COLO668 (cell line): ENCODE measurements around the gene MRPL21.
A peak's percentile ranks its signal among the peaks of the same experiment; 100 is the strongest.
"Not testable (repeated sequence)": the region's sequence is repeated elsewhere in the genome, so short reads cannot be mapped to it uniquely, and the experiment has no call there.

Experiments used
- DNase-seq: peaks from one replicate; lab custom pipeline; 2025; ENCODE audit not compliant: unreplicated experiment; lab: John Stamatoyannopoulos, UW

MRPL21 gene

DNA sequence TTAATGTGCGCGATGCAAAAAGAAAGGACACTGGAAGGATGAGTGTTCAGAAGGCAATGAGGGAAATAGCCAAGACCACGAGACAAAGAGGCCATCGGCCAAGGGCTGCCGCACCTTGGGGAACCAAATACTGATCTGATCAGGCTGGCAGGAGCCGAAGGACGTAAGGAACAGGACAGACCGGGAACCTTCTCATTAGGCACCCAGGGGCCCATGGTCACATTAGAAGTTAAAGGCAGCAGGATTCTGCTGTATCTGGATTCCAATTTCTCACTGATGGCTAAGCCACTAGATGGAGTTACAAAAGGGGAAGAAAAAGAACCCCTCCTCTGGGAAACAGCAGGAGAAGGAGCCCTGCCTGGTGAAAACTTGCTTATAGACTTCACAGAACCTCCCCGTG is 33.2 kb downstream of the MRPL21 start:
- DNase-seq: no peak

- DNase-seq: no peak
These were observed 35.3 kb downstream of the MRPL21 start for GRCh38 chr11:68868221-68868835.

DNA sequence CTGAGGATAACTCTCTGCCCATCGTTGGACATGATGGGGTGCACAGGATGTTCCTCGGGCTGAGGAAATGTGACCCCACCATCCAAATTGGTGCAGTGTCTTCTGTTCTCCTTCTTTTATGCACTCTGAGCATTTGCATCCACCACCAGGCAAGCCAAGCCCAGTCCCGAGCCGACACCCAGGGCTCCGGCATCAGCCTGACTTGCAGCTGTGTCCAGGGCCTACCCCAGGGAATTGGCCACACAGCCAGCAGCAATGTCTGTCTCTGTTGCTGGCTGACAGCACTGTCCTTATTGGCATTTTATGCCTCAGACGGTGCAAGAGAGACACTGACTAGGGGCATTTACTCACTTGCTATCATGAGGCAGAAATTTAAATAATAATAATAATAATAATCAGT is 36.6 kb downstream of the MRPL21 start:
- DNase-seq: no peak

DNA sequence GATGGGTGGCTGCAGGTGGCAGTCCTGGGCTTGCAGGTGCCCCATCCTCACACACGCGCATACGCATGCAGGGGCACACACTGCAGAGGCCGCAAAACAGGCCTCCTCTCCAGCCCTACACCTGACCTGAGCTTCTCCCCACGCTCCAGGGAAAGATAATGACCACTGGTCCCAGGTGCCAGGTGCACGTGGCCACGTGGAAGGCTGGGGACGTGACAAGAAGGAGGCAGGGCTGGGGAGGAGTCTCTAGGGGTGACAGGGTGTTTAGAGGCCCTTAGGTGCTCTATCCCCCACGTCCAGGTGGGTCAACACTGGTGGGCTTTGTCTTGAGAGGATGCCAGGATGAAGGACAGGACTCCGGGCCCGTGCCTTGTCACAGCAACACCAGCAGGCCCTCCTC is 38.4 kb downstream of the MRPL21 start:
- no peak for DNase-seq

- DNase-seq: no peak
These were observed 39.9 kb downstream of the MRPL21 start for GRCh38 chr11:68863553-68864265.

DNA sequence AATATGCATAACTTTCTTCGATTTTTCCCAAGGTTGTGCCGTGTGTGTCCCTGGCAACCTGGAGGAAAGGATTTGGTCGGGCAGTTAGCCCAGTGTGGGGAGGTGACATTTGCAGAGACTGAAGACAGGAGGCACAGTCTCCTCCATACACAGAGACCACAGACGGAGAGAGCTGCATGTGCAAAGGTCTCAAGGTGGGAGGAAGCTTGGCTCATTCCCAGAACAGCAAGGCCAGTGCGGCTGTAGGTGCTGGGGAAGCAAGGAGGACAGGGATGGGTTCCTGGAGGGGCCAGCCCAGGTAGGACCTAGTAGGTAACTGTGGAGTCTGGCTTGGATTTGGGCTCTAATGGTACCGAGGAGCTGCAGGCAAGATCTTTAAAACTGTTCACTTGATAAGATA is 41.2 kb downstream of the MRPL21 start:
- no peak for DNase-seq

DNA sequence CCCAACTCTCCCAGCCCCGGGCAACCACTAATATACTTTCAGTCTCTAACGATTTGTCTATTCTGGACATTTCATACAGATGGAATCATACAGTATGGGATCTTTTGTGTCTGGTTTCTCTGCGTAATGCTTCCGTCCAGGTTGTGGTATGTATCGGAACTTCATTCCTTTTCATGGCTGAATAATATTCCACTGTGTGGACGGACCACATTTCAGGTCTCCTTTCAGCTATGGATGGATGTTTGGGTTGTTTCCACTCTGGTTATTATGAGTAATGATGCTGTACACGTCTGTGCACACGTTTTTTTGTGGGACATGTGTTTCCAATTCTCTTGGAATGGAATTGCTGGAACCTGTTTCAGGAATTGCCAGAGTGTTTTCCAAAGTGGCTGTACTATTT is 44.5 kb downstream of the MRPL21 start:
- no peak for DNase-seq

DNA sequence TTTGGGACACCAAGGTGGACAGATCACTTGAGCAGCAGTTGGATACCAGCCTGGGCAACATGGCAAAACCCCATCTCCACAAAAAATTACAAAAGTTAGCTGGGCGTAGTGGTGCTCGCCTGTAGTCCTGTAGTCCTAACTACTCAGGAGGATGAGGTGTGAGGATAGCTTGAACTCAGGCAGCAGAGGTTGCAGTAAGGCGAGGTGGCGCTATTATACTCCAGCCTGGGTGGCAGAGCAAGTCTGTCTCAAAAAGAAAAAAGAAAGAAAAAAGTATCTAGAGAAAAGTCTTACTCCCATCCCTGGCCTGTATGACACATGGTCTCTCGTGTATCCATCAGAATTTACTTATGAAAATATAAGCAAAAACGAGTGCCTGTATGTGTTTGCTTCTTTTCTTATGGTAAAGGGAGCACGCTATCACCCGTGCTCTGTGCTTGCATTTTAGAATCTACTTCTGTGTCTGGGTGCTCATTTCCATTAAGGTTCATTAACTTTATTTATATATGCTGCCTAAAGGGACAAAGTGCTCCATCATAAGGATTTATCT is 46.5 kb downstream of the MRPL21 start:
- no peak for DNase-seq

DNA sequence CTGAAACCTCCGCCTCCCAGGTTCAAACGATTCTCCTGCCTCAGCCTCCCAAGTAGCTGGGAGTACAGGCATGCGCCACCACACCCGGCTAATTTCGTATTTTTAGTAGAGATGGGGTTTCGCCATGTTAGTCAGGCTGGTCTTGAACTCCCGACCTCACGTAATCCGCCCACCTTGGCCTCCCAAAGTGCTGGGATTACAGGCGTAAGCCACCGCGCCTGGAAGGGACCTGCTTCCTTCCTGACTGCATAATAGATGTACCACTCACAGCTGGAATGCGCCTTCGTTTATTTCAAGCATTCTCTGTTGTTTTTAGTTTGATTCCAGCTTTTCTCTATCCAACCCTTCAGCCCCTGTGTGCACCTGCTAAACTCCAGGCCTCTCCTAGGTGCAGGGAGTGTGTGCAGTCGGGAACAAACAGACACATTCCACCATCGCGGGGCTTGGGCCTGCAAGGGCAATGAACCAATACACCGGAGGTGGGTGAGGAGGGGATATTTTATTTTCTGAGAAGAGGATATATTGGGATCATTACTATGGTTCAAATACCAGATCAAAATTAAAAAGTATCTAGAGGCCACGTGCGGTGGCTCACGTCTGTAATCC is 47.1 kb downstream of the MRPL21 start:
- not testable (repeated sequence) for DNase-seq

DNA sequence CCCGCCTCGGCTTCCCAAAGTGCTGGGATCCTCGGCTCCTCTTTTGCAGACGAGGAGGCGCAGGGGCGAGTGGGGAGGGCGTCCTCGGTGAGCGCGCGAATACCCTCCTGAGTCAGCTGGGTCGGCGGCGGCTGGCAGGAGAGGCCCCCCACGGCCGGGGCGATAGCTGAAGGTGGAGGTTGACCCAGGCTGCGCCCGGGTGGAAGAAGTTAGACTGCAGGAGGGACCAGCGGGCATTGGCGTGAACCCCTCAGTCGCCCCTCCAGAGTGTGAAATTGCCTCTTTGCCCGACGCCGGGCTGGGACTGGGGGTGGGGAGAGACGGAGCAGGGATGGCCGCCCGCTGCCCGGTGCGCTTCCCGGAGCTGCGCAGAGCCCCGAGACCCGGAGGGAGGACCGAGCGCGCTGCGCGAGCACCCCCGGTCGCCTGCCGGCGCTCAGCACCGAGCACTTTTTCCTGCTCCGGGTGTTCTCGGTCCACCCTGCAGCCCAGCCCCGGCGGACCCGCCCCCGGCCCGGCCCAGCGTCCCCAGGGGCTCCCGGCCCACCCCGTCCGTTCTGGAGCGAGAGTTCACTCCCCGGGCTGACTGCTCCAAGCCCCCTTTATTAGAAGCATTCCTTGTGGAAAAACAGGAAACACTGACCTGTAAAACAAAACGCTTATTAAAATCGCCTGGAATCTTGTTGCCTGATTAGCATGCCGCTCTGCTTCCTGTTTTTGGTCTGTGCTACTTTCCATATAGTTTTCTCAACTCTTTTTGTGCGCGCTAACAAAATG is 48.2 kb downstream of the MRPL21 start:
- no peak for DNase-seq

- DNase-seq: no peak
These were observed 49.2 kb downstream of the MRPL21 start for GRCh38 chr11:68854273-68854958.

DNA sequence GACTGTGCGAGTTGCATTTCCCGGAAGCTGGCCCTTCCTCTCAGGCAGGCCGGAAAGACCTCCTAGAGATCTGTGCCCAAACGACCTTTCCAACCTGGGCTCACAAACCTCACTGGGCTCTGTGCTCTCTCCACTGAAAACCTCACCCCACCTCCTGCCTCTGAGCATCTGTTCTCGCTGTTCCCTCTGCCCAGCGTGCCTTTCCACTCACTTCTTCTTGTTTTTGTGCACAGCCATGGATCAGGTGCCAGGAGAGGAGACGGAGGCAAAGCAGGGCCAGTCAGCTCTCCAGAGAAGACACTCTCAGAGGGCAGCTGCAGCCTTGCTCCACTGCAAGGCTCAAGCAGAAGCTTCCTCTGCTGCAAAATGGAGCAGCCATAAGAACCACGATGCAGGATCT is 51.0 kb downstream of the MRPL21 start:
- DNase-seq: no peak

- no peak for DNase-seq
These were observed 55.2 kb downstream of the MRPL21 start for GRCh38 chr11:68848429-68848828.

GRCh38 chr11:68847395-68847794 is 56.2 kb downstream of the MRPL21 start:
- DNase-seq: no peak

DNA sequence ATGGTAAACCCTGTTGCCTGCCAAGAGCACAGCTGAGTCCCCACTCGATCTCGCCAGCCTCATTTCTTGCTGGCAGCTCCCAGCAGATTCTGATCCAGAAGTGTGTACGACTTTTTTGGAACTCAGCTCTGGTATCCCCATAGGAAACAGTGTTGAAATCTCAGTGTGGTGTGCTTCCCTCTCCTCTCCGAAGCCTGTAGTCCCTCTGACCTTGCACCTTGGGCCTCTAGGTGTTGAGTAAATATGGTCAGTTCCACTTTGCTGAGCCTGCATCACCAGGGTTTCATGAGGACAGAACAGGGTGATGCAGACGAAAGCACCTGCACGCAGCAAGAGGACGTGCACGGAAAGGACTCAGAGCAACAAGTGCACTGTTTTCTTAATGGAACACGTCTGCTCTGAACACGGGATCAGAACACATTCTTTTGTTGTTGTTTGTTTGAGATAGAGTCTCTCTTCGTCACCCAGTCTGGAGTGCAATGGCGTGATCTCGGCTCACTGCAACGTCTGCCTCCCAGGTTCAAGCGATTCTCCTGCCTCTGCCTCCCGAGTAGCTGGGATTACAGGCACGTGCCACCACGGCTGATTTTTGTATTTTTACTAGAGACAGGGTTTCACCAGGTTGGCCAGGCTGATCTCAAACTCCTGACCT is 58.2 kb downstream of the MRPL21 start:
- DNase-seq: peak; percentile 2

GRCh38 chr11:68844801-68845200 is 58.8 kb downstream of the MRPL21 start:
- DNase-seq: no peak

DNA sequence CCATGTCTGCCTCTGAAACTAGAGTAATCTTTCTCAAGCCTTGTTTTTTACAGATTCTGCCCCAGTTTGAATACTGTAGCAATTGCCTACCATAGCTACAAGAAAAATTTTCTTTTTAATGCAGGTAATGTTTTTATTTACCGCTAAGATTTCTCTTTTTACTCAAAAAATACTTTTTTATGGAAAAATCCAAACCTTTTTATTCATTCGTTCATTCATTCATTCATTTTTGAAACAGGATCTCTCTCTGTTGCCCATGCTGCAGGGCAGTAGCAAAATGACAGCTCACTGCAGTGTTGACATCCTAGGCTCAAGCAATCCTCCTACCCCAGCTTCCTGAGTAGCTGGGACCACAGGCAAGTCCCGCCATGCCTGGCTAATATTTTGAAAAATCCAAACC is 59.3 kb downstream of the MRPL21 start:
- no peak for DNase-seq

- peak; percentile 91 for DNase-seq
These were observed 59.8 kb downstream of the MRPL21 start for GRCh38 chr11:68843703-68844312.

DNA sequence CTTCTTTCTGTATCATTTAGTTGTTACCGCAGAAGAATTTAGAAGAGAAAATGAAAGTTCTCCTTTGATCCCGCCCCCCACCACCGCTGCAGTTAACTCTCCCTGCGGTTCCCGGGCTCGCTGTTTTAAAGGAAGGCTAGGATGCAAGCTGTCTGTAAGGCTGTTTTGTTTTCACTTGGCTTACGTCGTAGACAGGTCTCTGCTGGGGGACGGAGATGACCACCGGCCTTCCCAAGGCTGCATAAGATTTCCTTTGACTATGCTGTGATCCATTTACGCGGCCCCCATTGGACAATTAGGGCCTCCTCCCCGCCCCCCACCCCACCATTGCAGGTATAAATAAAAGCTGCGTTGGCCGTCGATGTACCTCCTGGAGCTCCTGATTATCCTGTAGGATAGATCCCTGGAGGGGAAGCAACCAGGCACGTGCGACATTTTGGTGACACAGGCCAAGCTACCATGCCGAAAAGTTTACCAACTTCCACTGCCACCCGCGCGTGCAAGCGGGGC is 60.5 kb downstream of the MRPL21 start:
- peak; percentile 21 for DNase-seq
